Stimulated activated CD4-positive, alpha-beta T cell treated with anti-CD3 and anti-CD28 coated beads, TNF-alpha, amount 100 ng/mL, for 48 hours (primary cell): ENCODE results near the gene IQGAP2.
A peak's percentile ranks its signal among the peaks of the same experiment; 100 is the strongest.

Experiments used
- DNase-seq, 3 donors: peaks; one replicate each; pipeline ENCODE4 v3.0.0-alpha.2; 2020; ENCODE audit warnings: low read depth in 3 of 3

IQGAP2 gene

DNA sequence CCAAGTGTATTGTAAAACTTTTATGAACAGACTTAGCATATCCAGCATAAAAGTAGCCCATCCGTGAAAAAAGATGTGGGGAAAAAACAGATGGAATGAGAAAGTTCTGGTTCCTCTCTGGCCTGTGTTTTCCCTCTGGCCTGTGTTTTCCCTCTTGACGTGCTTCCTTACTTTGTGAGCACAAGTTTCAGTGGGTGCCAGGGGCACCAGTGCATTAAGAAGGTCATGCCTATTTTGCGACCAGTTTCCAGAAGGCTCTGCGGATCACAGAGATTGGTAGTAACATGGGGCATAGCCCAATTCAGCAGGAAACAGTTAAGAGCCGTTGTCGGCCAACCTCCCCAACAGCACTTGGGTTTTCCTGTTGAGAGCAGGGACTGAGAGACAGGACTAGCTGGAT is 43.7 kb downstream of the IQGAP2 start:
- no peak for DNase-seq

DNA sequence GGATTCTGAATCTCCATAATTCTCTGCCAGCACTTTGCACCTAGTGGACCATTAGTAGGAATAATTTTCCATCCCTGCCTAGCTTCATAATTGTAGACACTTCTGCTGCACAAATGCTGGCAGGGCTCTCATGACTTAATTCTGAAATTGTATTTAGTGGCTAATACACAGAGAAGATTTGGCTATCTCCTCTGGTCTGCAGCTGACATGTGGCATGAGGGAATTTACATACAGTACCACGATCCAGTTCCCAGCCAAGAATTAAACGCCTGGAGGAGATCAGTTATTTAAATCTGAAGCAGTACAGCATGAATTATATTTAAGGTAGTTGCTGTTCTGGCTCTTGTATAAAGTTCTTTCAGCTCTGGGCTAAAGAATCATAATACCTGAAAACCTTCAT is 46.5 kb downstream of the IQGAP2 start:
- no peak for DNase-seq

DNA sequence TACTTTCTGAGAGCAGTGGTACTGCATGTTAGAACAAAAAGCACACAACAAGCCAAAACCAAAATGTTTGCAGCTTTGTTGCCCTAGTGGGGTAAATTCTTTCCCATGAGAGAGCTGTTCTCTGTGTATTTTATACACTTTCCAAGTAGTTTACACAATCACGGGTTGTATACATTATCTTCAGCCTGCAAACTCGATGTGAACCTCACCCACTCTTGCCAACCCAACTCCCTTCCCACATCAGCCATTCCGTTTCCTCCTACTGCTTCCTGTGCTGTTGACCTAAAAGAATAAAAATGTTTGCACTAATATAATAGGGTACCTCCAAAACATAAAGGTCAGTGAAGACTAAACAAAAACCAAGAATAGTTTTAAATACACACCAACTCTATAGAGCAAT is 47.0 kb downstream of the IQGAP2 start:
- no peak for DNase-seq

DNA sequence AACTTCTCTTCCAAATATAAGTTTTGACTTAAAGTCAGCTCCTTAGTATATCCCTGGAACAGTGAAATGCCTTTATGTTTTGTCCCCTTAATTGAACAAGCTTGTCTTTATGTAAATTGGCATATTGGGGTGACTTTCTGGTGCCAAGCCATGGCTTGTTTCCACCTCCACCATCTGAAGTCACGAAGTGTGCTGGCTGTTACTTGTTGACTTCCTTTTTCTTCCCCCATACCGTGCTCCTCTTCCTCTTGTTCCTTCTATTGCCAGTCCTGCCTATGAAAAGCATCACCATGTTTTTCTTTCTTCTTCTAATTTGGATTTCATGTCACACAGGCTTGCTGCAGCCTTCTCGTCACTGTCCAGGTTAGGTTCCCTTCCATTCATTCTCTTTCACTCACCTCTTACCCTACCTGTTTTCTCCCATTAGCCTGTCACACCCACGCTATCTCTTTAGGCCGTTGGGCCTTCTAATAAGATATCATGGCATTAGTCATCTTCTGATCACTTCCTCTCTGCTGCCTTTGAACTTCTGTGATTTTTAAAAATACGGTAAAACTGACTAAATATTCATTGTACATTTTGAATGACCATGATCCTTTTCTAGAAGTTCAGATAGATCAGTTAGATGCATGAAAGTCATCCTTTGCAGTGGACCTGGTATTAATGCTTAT is 48.1 kb downstream of the IQGAP2 start:
- no peak for DNase-seq

DNA sequence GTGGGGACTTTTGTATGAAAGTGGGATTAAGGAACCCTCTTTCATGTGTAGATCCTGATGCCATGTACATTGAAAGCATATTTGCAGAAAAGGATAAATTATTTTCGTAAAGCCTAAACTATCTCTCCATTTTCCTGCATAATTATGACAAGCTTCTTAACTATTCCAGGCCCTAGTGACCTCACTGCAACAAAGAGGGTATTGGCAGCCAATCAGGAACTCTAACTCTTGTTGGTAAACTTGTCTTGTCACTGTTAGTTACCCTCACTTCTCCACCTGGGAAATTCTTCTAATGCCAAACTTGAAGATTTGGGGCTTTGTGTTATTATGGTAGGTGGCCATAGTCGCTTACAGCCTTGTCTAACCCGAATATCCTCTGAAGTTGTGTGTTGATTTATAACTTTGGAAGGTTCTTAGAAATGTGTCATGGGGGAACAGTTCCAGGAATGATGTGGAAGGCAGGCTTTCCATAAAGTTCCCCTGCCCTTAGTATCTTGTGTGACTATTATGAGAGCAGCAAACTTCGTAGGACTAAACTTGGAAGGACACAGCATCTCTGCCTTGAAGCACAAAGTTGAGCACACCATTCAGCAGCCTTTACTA is 52.5 kb downstream of the IQGAP2 start:
- DNase-seq: no peak

DNA sequence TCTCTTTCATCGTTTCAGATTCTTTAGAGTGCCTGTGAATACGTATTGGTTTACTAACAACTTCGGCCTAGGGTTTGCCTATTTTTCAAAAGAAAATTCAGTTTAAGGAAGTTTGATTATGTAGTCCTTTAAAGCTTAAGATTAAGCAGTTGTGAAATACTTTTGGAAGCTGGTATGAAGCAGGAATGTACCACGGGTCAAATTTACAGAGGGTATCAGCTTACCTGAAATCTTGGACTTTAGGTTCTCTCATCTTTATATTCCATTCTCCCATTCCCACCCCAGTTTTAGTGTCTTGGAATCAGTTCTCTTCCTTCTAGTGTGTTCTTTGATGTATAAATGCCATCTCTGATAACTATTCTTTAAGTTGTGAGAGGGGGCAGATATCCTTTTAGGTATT is 53.2 kb downstream of the IQGAP2 start:
- DNase-seq: no peak

DNA sequence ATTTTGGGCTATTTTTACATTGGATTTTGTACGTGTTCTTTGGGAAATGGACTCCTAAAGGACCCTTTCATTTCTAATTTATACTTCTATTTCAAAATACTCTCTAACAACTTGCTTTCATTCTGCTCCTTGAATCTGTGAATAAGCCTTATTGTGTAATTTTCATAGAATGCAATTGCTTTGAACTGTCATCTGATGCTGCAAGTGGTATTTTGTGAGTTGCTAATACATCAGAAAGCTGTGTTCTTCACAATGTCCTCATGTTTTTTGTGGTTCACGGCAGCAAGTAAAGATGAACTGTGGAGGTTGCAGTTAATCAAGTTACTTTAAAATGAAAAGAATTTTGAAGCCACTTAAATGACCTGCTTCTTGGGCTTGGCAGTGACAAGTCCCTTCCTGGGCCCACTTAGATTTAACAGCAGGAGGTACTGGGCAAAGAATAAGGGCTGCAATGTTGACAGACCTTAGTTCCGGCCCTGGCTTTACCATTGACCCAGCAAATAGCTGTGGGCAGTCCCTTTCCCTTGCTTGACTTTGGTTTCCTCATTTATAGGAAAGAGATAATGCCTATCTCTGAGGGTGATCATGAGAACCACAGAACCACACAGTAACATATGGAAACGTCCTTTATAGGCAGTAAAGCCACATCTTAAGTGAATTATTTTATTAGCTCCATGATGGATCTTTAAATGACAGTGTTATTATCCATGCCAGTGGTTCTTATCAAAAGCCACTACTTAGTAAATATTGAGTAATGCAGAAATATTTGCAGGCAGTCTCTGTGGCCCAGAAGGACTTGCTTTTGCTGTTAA is 54.8 kb downstream of the IQGAP2 start:
- no peak for DNase-seq

DNA sequence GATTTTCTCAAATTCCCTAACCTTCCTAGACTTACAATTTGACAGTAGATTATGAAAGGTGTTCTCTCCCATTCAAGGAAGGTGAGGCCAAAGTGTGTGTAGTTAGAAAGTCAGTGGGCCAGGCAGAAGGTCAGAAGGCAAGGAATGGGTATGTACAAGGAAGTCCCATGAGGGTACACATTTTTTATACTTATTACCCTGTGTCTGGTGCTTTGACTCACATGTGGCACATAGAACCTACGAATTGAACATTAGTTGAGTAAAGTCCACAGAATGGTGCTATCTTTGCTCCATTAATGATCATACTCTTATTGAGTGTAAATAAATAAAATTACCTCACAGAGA is 55.4 kb downstream of the IQGAP2 start:
- DNase-seq: no peak

DNA sequence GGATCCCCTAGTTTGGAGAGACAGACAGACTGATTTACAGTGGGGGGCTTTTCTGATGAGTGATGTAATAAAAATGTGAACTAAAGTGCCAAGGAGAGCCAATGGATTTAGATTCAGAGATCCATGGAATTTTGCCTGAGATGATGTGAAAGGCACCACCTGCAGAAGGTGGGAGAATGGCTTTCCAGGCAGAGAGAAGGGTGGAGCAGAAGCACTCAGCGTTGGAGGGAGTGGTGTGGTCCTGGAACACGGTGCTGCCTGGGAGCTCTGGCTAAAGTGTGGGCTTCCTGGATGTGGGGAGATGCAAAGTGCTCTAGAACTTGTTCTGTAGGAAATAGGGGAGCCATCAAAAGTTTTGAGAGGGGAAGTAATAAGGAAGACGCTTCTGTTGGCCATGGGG is 57.0 kb downstream of the IQGAP2 start:
- DNase-seq: no peak

DNA sequence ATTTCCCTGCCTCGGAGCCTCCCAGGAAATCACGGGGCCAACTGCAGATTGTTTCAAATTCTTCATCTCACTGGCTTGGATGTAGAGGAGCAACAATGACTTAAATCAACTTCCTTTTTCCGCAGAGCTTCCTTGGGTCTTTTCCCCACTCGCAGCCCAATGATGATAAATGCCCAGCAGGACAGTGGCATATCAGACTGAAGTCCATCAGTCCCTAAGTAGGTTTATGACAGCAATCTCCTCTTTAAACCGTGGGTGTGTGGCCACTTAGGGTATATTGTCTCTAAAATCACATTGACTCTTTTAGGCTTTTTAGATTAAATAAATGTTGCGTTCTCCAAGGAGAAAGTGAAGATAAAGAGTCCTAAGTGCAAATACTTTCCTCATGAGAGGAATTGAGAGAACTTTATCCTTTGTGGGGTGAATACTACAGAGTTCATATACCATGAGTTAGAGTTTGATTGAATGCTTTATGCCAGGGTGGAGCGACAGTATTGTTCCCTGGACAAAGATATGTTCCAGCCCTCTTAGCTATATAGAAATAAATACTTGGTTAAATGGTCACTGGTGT is 59.1 kb downstream of the IQGAP2 start:
- DNase-seq: no peak

DNA sequence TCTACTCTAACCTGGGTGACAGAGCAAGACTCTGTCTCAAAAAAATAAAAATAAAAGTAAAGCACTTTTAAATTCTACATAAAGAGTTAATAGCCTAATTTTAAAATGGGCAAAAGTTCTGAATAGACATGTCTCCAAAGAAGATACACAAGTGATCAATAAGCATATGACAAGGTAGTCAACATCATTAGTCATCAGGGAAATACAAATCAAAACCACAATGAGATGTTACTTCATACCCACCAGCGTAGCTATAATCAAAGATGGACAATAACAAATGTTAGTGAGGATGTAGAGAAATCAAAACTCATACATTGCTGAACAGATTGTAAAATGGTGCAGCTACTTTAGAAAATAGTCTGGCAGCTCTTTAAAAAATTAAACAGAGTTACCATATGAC is 64.1 kb downstream of the IQGAP2 start:
- DNase-seq: no peak

DNA sequence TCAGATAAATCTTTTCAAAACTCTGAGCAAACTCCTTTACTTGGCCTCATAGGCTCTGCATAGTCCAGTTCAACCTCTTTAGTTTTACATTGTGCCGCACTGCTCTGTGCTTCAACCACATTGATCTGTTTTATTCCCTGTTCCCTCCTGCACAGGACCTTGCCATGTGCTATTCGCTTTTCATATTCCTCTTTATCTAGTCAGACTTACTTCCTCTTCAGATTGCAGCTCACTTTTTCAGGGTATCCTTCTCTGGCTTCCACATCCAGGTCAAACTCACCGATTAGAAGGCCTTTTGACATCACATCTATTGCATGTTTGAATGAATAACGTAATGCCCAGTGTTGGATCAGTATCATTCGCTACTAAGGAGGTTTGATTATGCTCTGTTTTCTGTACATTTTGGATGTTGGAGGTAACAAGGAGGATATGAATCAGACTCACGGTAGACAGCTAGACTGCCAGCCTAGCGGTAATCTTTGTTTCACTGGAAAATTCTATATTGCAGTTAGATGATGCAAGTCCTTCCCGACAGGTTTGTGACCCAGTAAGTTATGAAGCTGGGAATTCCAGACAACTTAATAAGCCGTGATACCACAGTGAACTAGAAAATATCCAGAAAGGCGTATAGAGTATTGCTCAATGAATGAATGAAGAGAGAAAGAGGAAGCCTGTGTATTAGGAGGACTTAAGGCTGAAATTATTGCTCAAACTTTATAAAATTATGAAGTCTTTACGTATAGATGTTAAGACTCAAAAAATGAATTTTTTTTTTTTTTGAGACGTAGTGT is 65.7 kb downstream of the IQGAP2 start:
- DNase-seq: peak in 1 of 3 donors; percentile 5

DNA sequence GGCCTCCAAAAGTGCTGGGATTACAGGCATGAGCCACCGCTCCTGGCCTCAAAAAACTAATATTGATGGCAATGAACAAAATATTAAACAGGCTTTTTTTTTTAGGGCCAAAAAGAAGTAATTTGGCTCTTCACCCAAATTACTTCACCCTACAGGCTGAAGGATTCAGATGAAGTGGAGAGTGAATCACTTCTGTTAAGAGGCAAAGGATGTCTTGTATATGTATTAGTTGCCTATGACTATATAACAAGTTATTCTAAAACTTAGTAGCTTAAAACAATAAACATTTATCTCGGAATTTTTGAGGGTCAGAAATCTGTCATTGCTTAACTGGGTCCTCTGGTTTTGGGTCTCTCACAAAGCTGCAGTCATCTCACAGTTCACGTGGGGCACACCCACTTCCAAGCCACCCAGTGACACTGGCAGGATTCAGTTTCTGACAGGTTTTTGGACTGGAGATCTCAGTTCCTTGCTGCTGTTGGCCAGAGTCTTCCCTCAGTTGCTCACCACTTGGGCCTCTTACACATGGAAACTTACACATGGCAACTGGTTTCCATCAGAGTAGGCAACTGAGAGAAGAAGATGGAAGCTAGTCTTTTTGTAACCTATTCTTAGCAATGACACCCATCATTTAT is 66.7 kb downstream of the IQGAP2 start:
- peak in 2 of 3 donors; percentile 11 to 19 for DNase-seq

DNA sequence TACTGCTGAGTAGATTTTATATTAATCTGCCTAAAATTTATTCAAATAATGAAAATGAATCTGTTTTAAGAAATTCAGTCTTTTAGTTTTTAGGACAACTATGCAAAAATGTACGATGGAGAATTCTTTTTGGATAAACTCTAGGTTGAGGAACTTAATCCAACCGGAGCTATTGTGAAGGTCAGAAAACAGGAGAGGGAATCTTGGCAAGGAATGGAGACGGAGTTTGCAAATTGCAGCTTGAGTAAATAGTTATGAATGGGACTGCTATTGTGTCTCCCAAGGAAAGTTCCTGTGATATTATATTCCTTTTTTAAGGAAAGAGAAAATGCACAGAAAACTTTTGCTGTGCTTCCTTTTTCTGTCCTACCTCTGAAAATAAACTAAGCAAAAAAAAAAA is 67.9 kb downstream of the IQGAP2 start:
- DNase-seq: no peak

DNA sequence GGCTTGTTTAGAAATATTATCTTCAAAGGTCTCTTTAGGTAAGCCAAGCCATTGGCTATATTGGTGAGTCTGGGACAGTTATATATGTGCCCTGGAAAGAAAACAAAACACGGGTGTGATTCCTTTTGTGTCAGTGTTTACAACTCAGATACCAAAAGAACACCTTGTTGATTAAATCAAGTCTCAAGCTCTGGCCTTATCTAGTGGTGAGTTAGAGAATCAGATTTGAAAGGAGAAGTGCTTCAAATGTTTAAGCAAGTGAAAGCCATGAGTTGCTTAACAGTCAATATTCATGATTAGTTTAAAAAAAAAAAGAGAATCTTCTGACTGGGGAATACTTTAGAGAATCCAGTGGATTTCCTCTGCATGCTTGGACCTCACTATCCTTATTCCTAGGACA is 68.3 kb downstream of the IQGAP2 start:
- DNase-seq: no peak

DNA sequence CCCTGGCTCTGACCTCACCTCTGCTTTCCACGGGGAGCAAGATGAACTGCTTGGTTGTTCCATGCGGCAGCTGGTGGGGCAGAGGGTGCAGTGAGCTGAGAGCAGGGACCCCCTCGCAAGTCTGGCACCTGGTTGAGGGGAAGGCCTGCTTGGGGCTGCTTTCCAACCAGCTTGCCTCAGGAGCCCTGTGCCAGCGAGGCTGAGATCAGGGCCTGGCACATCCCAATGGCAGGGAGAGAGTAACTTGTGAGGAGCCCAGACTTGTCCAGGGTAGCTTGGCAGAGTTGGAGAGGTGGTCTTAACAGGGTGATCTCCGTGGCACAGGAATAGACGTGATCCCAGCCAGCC is 68.9 kb downstream of the IQGAP2 start:
- DNase-seq: no peak

DNA sequence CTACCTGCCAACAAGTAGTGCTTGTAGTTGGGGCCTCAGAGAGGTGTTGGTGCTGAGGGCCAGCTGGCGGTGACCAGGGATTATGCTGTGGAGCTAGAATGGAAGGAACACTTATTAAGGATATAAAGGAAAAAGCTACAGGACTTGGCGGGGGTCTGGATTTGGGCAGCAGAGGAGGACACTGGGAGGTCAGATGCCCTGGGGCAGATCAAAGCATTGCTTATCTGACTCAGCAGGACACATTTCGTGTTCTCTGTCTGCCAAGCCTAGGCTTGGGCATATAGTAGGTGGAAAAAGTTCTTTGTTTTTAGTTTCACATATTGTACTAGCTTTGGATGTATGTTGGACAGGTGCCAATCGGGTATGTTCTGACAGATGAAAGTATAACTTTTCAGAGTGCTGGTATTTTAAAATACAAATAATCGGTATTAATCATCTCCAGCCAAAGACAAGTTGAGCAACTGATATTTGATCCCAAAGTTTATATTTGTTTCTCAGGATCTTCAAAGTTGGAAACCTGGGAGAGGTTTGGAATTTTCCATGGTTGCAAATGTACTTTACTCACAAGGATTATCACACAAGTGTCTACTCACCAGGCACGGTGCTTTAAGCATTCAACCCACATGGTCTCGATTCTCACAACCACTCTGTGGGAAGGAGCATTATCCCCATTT is 69.4 kb downstream of the IQGAP2 start:
- no peak for DNase-seq

DNA sequence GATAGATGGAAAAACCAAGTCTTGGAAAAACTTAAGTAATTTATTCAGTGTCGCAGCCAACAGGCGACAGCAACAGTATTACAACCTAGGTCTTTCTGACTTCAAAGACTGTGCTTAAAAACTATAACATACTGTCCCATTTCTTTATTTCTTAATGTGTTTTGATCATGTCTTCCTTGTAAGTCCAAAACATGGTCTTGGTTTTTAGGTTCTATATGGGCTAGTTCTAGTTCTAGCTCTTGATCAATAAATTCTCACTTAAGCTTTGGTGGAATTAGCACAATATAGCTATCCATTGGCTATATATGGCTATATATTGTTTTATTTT is 69.9 kb downstream of the IQGAP2 start:
- no peak for DNase-seq

DNA sequence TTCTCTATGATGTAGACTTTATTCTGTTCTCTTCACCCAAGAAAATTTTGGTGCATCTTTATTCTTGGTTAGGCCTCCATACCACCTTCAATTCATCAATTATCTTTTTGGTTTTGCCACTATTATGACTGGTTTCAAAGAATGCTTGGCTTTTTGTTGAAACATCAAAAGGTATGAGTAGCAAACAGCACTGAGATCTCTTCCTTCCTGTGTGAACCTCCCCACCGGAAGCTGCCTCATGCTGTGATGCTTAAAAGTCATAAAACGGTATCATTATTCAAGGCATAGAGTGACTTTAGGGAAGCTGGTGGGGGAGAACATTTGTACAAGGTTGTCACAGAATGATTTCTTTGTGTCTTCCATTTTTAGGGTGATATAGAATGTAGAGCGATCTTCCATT is 70.6 kb downstream of the IQGAP2 start:
- DNase-seq: peak in 2 of 3 donors; percentile 33 to 59

DNA sequence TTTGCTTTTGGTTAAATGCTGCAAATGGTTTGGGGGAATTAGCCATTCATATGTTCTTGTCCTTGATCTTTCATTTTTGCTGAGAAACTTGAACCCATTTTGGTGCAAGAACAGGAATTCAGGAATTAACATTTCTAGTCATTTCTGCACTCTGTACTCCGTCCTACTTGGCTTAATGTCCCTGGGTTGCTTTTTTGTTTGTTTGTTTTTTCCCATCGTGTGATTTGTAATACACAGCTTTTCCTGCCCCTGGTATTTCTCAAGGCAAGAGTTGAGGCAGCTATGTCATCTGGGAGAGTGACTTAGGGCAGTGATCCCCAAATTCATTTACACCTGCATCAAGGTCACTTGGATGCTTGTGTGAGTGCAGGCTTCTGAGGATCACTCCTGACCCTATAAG is 71.3 kb downstream of the IQGAP2 start:
- no peak for DNase-seq

DNA sequence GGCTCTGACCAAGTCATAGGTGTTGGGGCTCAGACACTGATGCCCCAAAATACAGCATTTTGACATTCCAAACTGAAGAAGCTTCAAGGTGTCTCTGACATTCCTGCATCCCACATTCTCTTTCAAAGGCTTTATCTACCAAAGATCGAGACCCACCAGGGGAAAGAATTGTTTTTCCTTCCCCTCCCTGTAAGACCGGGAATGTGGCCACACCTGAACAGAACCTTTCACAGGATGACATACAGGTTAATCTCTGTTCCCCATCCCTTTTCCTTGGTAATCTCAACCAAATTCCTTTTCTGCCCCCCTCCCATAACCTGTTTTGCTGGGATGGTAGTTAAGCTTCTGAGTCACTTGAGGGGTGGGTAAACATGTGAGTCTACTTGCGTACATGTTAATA is 72.3 kb downstream of the IQGAP2 start:
- no peak for DNase-seq
